Aorta (tissue), 5 donors: ENCODE data around the gene WDR45B. TPM values are rescaled to one million over a fixed set of nuclear protein-coding genes. Genes with fewer than 3 reads are reported as not detected.

Experiments used
- ATAC-seq: fragments of 200-7000 bp; cut with Tn5 transposase; one replicate; pipeline ENCODE4 v1.9.1; 2022; ENCODE audit warnings: moderate library complexity; ENCODE audit not compliant: low FRiP score
- DNase-seq, 2 donors: peaks; one replicate each; pipeline ENCODE4 v3.0.0-alpha.2; 2020
- H3K27ac ChIP-seq, 2 donors: one replicate each; pipeline ENCODE4 v1.5.1; 2013; ENCODE audit warnings: low read length in 2 of 2, mild to moderate bottlenecking in 2 of 2, moderate library complexity in 2 of 2, control low read depth in 1 of 2, inconsistent platforms in 1 of 2, low read depth in 1 of 2
- H3K27me3 ChIP-seq, 2 donors: one replicate each; pipeline ENCODE4 v1.6.1; 2013; ENCODE audit warnings: control low read depth in 1 of 2, low read length in 1 of 2, mild to moderate bottlenecking in 1 of 2, moderate library complexity in 1 of 2; ENCODE audit not compliant: insufficient read depth in 2 of 2, control insufficient read depth in 1 of 2
- H3K36me3 ChIP-seq, 2 donors: one replicate each; pipeline ENCODE4 v1.6.1; 2013; ENCODE audit warnings: control low read depth in 1 of 2, low read length in 1 of 2, mild to moderate bottlenecking in 1 of 2; ENCODE audit not compliant: insufficient read depth in 2 of 2, control insufficient read depth in 1 of 2
- H3K4me1 ChIP-seq, 2 donors: one replicate each; pipeline ENCODE4 v1.6.1; 2013; ENCODE audit warnings: low read length in 2 of 2, control low read depth in 1 of 2, mild to moderate bottlenecking in 1 of 2, moderate library complexity in 1 of 2; ENCODE audit not compliant: insufficient read depth in 2 of 2, control insufficient read depth in 1 of 2
- H3K4me3 ChIP-seq, 2 donors: one replicate each; pipeline ENCODE4 v1.5.1; 2013; ENCODE audit warnings: low read length in 2 of 2, control low read depth in 1 of 2, mild to moderate bottlenecking in 1 of 2
- H3K9me3 ChIP-seq: one replicate; pipeline ENCODE4 v1.6.1; 2013; ENCODE audit warnings: mild to moderate bottlenecking, low read length; ENCODE audit not compliant: control insufficient read depth
- WGBS, 2 donors: extraction: QIAGEN DNeasy Blood & Tissue Kit; methylation state at CpG; one replicate each; pipeline ENCODE4 v1.1.7; 2013; 5-methylcytosine and 5-hydroxymethylcytosine counted together
- intact Hi-C, 2 donors: fragments of 100-400 bp; cut with DNase I; formaldehyde crosslinking; loops; one replicate each; pipeline versions ENCODE4 v1.14.2 to v1.15.0; 2022
- polyA plus RNA-seq, 2 donors: library from polyadenylated mRNA; stranded (reverse); fragments of 200-250 nt; gene quantifications; one replicate each; pipeline ENCODE4 v1.2.3, GENCODE V29; 2013
- total RNA-seq, 2 donors: library from RNA; stranded (reverse); fragmentation: NEBNext Ultra II Directional; extraction: Animal tissue kit (Norgen Biotek cat#: 25700); gene quantifications; one replicate each; pipeline ENCODE4 v1.2.1, GENCODE V29; 2021
- donor health status: healthy with polysubstance abuse.
- donor health status: Bipolar disorder and iron deficiency.
- donor health status: DM: no; HTN: no; CAD: no.
- donor health status: DM: no; HTN: no; CAD: no.
- donor health status: DM: yes; HTN: yes; CAD: no.

The WDR45B gene
- total and polyA plus RNA-seq, 4 donors, result 34.7 to 75.4 (median 57.4) TPM

DNA sequence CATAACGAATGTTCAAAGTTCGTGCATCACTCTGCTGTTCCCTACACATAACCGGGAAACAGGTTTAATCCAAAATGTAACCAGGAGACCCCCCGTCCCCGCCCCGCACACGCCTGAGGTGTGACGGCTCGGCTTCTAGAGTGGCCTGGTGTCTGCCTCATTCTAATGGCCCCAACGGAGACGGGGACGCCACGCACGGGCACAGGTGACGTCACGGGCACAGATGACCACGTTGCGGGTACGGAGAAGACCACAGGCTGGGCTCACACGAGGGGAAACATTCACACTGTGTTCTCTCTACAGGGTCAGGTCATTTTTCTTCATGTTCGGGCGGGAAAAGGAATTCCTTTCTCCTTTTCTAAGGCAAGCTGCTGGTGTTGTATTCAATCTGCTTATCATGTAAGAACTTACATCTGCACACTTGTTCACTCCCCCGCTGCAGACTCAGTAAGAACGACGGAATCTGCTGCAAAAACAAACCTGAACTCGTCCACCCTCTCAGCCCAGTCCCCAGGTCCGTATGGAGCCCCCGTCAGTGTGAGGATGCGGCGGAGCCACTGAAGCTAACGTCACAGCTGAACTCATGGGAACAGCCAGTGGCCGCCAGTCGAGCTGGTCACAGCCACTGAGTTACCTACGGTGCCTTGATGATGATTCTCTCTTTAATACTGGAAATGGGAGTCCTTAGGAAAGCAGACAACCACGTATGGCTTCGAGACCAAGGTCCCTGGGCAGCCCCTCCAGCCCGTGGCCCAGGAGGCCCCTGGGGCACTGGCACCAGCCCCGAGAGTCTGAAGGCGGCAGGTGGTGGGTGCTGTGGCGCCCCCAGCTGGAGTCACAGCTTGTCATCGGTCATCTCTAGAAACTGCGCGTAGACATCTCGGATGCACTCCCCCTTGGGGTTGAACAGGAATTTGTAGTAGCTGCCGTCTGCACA is 32.9 kb downstream of the WDR45B start:
- 87 to 88% methylated on average over 45 of the region's 45 CpGs for WGBS, 2 donors
- H3K9me3 ChIP-seq, result no peaks in the 10 kb centered on the region
- no peak overlapping the region for H3K4me3 ChIP-seq
- no peaks in the 10 kb centered on the region for H3K27me3 ChIP-seq
- no peaks in the 10 kb centered on the region for H3K4me1 ChIP-seq
- no peak for DNase-seq
- intact Hi-C loops, result no loop called here
- ATAC-seq, result no peak
- peaks cover 0 to 3% of the 10 kb centered on the region in 2 donors for H3K36me3 ChIP-seq
- no peak overlapping the region for H3K27ac ChIP-seq

DNA sequence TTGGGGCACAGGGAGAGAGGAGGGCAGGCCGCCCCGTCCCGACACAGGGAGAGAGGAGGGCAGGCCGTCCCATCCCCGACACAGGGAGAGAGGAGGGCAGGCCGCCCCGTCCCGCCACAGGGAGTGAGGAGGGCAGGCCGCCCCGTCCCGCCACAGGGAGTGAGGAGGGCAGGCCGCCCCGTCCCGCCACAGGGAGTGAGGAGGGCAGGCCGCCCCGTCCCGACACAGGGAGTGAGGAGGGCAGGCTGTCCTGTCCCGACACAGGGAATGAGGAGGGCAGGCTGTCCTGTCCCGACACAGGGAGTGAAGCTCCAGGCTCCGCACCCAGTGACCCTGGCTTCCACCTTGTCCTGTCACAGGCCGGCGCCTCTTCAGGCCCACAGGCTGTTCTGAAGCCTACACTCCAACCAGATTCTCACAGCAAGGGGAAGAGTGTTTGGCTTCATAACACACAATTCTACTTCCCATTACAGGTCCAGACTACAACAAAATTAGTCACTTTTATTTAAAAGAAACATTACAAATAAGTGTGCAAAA is 34.1 kb downstream of the WDR45B start:
- WGBS, 2 donors, result 88 to 95% methylated on average over 5 to 22 of the region's 22 CpGs
- Histone ChIP-seq H3K9me3 (no peaks in the 10 kb centered on the region), H3K27ac (no peak overlapping the region), H3K36me3 (peaks cover 0 to 3% of the 10 kb centered on the region in 2 donors), H3K27me3 (no peaks in the 10 kb centered on the region), H3K4me1 (no peaks in the 10 kb centered on the region), H3K4me3 (no peak overlapping the region)
- ATAC-seq (no peak), DNase-seq (no peak)
- intact Hi-C loops, result no loop called here

DNA sequence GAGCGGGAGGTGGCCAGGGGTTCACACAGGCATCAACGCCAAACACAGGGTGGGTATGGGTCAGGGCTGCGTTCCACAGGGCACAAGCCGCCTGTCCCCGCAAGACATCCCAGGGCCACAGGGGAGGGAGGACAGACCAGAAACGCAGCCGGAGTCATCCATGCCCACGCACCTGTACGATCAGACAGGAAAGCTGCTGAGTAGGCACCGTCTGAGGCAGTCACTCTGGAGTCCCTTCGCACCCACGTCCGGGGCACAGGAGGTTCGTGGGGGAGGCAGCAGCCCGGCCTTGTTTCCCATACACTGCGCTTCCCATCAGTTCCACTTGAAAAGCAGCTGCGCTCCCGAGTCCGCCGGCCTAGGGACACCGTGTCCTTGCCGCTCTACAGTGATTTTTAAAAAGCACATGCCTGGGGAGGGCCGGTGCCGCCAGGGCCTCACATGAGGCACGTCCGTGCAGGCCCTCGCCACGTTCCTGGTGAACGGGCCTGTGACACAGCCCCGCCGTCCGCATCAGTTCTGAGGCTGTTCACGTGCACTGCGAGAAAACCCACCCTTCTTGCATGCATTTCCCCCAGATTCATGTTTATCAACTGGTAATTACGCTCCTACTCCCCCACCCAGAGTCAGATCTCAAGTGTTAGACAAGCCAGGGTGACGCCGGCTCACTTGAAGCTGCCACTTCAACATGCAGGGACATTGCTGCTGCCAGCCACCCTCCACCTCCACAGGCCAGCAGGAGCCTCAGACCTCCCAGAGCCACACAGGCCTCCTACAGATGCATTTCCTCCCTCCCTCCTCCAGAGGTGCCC is 34.8 kb downstream of the WDR45B start:
- no peaks in the 10 kb centered on the region for H3K9me3 ChIP-seq
- ATAC-seq (no peak), DNase-seq (no peak)
- WGBS, 2 donors, result 90 to 91% methylated on average over 37 of the region's 37 CpGs
- H3K4me3 ChIP-seq, result no peak overlapping the region
- H3K27me3 ChIP-seq, result no peaks in the 10 kb centered on the region
- peaks cover 0 to 3% of the 10 kb centered on the region in 2 donors for H3K36me3 ChIP-seq
- H3K27ac ChIP-seq, result no peak overlapping the region
- no peaks in the 10 kb centered on the region for H3K4me1 ChIP-seq
- intact Hi-C loops, result no loop called here

DNA sequence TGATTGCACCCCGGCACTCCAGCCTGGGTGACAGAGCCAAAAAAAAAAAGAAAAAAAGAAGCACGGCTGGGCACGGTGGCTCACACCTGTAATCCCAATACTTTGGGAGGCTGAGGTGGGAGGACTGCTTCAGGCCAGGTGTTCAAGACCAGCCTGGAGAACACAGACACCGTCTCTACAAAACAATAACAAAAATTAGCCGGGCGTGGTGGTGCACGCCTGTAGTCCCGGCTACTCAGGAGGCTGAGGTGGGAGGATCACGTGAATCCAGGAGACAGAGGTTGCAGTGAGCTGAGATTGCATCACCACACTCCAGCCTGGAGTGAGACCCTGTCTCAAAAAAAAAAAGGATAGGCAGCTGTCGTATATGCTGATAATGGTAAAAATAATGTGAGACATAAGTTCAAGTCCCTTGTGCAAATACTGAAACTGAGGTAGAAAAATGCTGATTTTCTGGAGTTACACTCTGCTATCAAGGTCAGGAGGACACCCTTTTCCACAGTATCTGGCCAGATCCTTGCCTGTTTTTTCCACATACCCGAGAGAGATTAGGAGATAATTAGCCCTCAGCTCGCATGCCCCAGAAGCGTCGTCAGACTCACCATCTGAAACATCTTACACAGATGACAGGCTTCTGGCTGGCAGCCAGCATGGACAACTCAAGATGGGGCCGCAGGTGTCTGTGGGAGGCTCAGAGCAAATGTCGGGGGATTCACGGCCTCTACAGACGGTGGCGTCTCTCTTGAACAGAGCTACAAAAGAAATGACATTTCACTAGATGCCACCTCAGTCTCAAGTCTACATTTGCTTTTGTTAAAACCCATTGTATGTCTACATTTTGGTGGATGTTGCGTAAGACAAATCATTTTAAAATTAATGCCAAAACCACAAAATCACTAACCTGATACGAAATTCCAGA is 36.8 kb downstream of the WDR45B start:
- ATAC-seq (no peak), DNase-seq (no peak)
- H3K9me3 ChIP-seq, result no peaks in the 10 kb centered on the region
- no peaks in the 10 kb centered on the region for H3K4me1 ChIP-seq
- no peaks in the 10 kb centered on the region for H3K27me3 ChIP-seq
- 85 to 87% methylated on average over 21 of the region's 21 CpGs for WGBS, 2 donors
- H3K36me3 ChIP-seq, result peaks cover 0 to 3% of the 10 kb centered on the region in 2 donors
- H3K27ac ChIP-seq, result no peak overlapping the region
- no peak overlapping the region for H3K4me3 ChIP-seq
- intact Hi-C loops, result no loop called here

DNA sequence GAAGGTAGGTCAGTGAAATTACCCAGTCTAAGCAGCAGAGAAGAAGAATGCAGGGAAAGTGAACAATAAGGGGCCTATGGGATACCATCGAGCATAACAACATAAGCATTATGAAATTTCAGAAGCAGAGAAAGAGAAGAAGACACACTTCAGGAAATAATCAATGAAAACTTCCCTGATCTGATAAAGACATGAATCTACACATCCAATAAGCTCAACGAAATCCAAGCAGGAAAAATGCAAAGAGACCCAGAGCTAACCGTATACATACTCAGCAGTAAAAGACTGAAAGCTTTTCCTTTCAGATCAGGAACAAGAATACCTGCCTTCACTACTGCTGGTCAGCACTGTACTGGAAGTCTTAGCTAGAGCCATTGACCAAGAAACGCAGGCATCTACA is 38.6 kb downstream of the WDR45B start:
- ATAC-seq, result no peak
- Histone ChIP-seq H3K27ac (no peak overlapping the region), H3K36me3 (no peaks in the 10 kb centered on the region), H3K27me3 (no peaks in the 10 kb centered on the region), H3K9me3 (no peaks in the 10 kb centered on the region), H3K4me3 (no peak overlapping the region), H3K4me1 (no peaks in the 10 kb centered on the region)
- intact Hi-C loops, result no loop called here
- no peak for DNase-seq
- 91 to 94% methylated on average over 4 of the region's 4 CpGs for WGBS, 2 donors

DNA sequence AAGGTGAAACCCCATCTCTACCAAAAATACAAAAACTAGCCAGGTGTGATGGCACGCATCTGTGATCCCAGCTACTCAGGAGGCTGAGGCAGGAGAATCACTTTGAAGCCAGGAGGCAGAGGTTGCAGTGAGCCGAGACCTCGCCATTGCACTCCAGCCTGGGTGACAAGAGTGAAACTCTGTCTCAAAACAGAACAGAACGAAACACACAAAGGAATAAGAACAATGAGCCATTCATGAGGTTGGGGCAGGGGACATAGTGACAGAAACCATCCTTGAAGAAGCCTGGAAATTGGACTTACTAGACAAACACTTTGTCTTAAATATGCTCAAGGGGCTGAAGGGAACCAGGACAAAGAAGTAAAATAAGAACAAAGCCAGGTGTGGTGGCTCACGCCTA is 39.4 kb downstream of the WDR45B start:
- H3K4me3 ChIP-seq, result no peak overlapping the region
- H3K27me3 ChIP-seq, result no peaks in the 10 kb centered on the region
- no peaks in the 10 kb centered on the region for H3K9me3 ChIP-seq
- intact Hi-C loops, result no loop called here
- H3K4me1 ChIP-seq, result no peaks in the 10 kb centered on the region
- H3K27ac ChIP-seq, result no peak overlapping the region
- 75 to 90% methylated on average over 5 of the region's 5 CpGs for WGBS, 2 donors
- H3K36me3 ChIP-seq, result no peaks in the 10 kb centered on the region
- DNase-seq (no peak), ATAC-seq (no peak)

DNA sequence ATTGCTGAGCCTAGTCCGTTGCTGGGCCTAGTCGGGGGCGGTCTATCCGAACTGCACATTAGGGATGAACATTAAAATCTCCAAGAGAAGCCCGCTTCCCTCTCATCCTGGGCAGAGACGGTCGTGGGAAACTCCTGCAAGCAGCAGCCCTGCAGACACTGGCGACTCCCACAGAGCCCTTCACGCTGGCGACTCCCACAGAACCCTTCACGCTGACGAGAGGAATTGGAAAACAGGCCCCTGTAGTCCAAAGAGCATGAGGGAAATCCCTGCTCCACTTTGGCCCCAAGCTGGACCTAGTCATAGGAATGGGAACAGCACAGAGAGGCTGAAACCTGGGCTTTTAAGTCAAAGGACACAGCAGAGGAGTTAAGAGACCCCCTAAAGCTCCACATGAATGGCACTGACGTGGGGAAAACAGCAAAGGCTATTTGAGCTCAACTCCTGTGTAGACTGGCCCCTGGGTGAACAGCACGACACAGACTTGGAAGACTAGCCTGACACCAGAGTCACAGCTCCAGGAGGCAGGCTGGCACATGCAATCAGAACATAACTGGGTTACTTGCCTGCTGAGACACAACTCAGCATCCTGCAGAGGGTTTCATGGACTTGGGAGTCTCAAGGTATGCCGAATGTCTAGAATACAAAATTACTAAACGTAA is 42.2 kb downstream of the WDR45B start:
- intact Hi-C loops, result no loop called here
- no peaks in the 10 kb centered on the region for H3K4me1 ChIP-seq
- no peaks in the 10 kb centered on the region for H3K9me3 ChIP-seq
- no peak overlapping the region for H3K4me3 ChIP-seq
- 87 to 90% methylated on average over 16 of the region's 16 CpGs for WGBS, 2 donors
- peaks cover 0 to 6% of the 10 kb centered on the region in 2 donors for H3K36me3 ChIP-seq
- DNase-seq, result no peak
- no peaks in the 10 kb centered on the region for H3K27me3 ChIP-seq
- no peak for ATAC-seq
- no peak overlapping the region for H3K27ac ChIP-seq

DNA sequence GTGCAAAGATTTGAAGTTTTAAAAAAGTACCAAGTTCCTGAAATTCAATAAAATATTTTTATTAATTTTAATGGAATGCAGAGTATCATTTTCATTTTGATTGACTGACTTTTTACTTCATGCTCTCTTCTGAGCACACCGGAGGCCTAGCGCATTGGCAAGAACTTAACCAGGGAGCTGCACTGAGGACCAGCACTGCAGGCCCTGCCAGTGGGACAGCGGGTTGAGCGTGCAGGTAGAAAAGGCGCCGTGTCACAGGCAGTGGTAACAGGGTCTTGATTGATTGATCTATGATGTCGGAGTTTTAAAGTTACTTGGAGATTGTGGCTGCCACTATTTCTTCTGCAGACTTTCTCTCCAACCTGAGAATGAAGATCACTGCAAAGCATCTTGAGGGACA is 43.7 kb downstream of the WDR45B start:
- intact Hi-C loops, result no loop called here

More for the DNA sequence above, 43.7 kb downstream of the WDR45B start:
- H3K4me3 ChIP-seq, result no peak overlapping the region
- WGBS, 2 donors, result 93 to 94% methylated on average over 7 of the region's 7 CpGs
- H3K4me1 ChIP-seq, result no peaks in the 10 kb centered on the region
- no peaks in the 10 kb centered on the region for H3K27me3 ChIP-seq
- no peaks in the 10 kb centered on the region for H3K9me3 ChIP-seq
- no peak for ATAC-seq
- no peak for DNase-seq
- H3K36me3 ChIP-seq, result peaks cover 0 to 6% of the 10 kb centered on the region in 2 donors
- H3K27ac ChIP-seq, result no peak overlapping the region
